Measurements from ENCODE around the gene SEC22A. TPM values are rescaled to one million over a fixed set of nuclear protein-coding genes. Genes with fewer than 3 reads are reported as not detected.

The SEC22A gene
- total RNA-seq, 1 donor from 2014 or later: 15.4 TPM

- H3K9me3 Mint-ChIP-seq: no peaks in the 10 kb centered on the region
- TF ChIP-seq CTCF (conservative IDR thresholded peaks at IDR 0.05): no peak
- H3K4me1 Mint-ChIP-seq: peaks cover 28% of the 10 kb centered on the region
- no peak for DNase-seq (ENCODE audit: low read depth, low spot score)
- no peak overlapping the region for H3K27ac Mint-ChIP-seq (ENCODE audit: unreplicated experiment)
- H3K4me3 Mint-ChIP-seq: no peak overlapping the region
- H3K36me3 Mint-ChIP-seq (ENCODE audit: low read depth): peaks cover 7% of the 10 kb centered on the region
- H3K27me3 Mint-ChIP-seq (ENCODE audit: low read depth): no peaks in the 10 kb centered on the region
Measured at GRCh38 chr3:123155471-123156011, 46.2 kb upstream of the SEC22A start.

- Mint-ChIP-seq H3K27me3 (ENCODE audit: low read depth) (no peaks in the 10 kb centered on the region), H3K27ac (ENCODE audit: unreplicated experiment) (no peak overlapping the region), H3K9me3 (no peaks in the 10 kb centered on the region), H3K36me3 (ENCODE audit: low read depth) (peaks cover 3% of the 10 kb centered on the region), H3K4me3 (no peak overlapping the region), H3K4me1 (peaks cover 28% of the 10 kb centered on the region)
- no peak for TF ChIP-seq CTCF (conservative IDR thresholded peaks at IDR 0.05)
- no peak for DNase-seq (ENCODE audit: low read depth, low spot score)
Measured at GRCh38 chr3:123156276-123156995, 45.3 kb upstream of the SEC22A start.

GRCh38 chr3:123157209-123157597 lies 44.5 kb upstream of the SEC22A start:
- no peak for DNase-seq (ENCODE audit: low read depth, low spot score)
- Mint-ChIP-seq H3K36me3 (ENCODE audit: low read depth) (no peaks in the 10 kb centered on the region), H3K9me3 (no peaks in the 10 kb centered on the region), H3K27ac (ENCODE audit: unreplicated experiment) (no peak overlapping the region), H3K27me3 (ENCODE audit: low read depth) (no peaks in the 10 kb centered on the region), H3K4me3 (no peak overlapping the region), H3K4me1 (peaks cover 25% of the 10 kb centered on the region)
- TF ChIP-seq CTCF (conservative IDR thresholded peaks at IDR 0.05): no peak

GRCh38 chr3:123157598-123158287 lies 44.0 kb upstream of the SEC22A start:
- no peak for TF ChIP-seq CTCF (conservative IDR thresholded peaks at IDR 0.05)
- Mint-ChIP-seq H3K27ac (ENCODE audit: unreplicated experiment) (no peak overlapping the region), H3K27me3 (ENCODE audit: low read depth) (no peaks in the 10 kb centered on the region), H3K36me3 (ENCODE audit: low read depth) (no peaks in the 10 kb centered on the region), H3K4me3 (no peak overlapping the region), H3K4me1 (peaks cover 21% of the 10 kb centered on the region), H3K9me3 (no peaks in the 10 kb centered on the region)
- no peak for DNase-seq (ENCODE audit: low read depth, low spot score)

GRCh38 chr3:123158330-123158729 lies 43.4 kb upstream of the SEC22A start:
- Mint-ChIP-seq H3K4me3 (no peak overlapping the region), H3K36me3 (ENCODE audit: low read depth) (no peaks in the 10 kb centered on the region), H3K27ac (ENCODE audit: unreplicated experiment) (no peak overlapping the region), H3K4me1 (peaks cover 15% of the 10 kb centered on the region), H3K9me3 (no peaks in the 10 kb centered on the region), H3K27me3 (ENCODE audit: low read depth) (no peaks in the 10 kb centered on the region)
- TF ChIP-seq CTCF (conservative IDR thresholded peaks at IDR 0.05): no peak
- no peak for DNase-seq (ENCODE audit: low read depth, low spot score)
